ENCODE data around the gene BCAP29.

Gene BCAP29

GRCh38 chr7:107582875-107583274 lies 2.8 kb downstream of the BCAP29 start:
- Histone ChIP-seq H3K4me3 (ENCODE audit: low read depth, low read length) (no peak overlapping the region), H3K4me1 (ENCODE audit: control insufficient read depth, insufficient read depth, low read length) (0 out of 2 replicates have a peak, but pooled peaks cover 3% of the 10 kb centered on the region), H3K27me3 (ENCODE audit: control insufficient read depth, insufficient read depth, low read length) (no peaks in the 10 kb centered on the region; the same call in 1 of the 2 replicates), H3K27ac (ENCODE audit: low read depth, low read length) (no peak overlapping the region), H3K9me3 (ENCODE audit: control insufficient read depth, insufficient read depth, low read length) (no peaks in the 10 kb centered on the region), H3K9ac (ENCODE audit: low read depth, low read length) (no peak overlapping the region), H3K36me3 (ENCODE audit: control insufficient read depth, insufficient read depth, low read length) (no peaks in the 10 kb centered on the region; the same call in 1 of the 2 replicates)

- H3K9me3 ChIP-seq (ENCODE audit: control insufficient read depth, insufficient read depth, low read length) = no peaks in the 10 kb centered on the region
- H3K4me1 ChIP-seq (ENCODE audit: control insufficient read depth, insufficient read depth, low read length) = 0 out of 2 replicates have a peak, but pooled peaks cover 3% of the 10 kb centered on the region
- H3K27ac ChIP-seq (ENCODE audit: low read depth, low read length) = no peak overlapping the region
- no peak overlapping the region for H3K4me3 ChIP-seq (ENCODE audit: low read depth, low read length)
- H3K36me3 ChIP-seq (ENCODE audit: control insufficient read depth, insufficient read depth, low read length) = no peaks in the 10 kb centered on the region; the same call in 1 of the 2 replicates
- H3K9ac ChIP-seq (ENCODE audit: low read depth, low read length) = no peak overlapping the region
- H3K27me3 ChIP-seq (ENCODE audit: control insufficient read depth, insufficient read depth, low read length) = no peaks in the 10 kb centered on the region; the same call in 1 of the 2 replicates
Observed at GRCh38 chr7:107584716-107585115, 4.7 kb downstream of the BCAP29 start.

GRCh38 chr7:107588529-107589130 lies 8.6 kb downstream of the BCAP29 start:
- H3K9me3 ChIP-seq (ENCODE audit: control insufficient read depth, insufficient read depth, low read length) = no peaks in the 10 kb centered on the region
- H3K36me3 ChIP-seq (ENCODE audit: control insufficient read depth, insufficient read depth, low read length) = no peaks in the 10 kb centered on the region; the same call in 1 of the 2 replicates
- no peaks in the 10 kb centered on the region for H3K27me3 ChIP-seq (ENCODE audit: control insufficient read depth, insufficient read depth, low read length)
- no peaks in the 10 kb centered on the region for H3K4me1 ChIP-seq (ENCODE audit: control insufficient read depth, insufficient read depth, low read length)
- no peak overlapping the region for H3K4me3 ChIP-seq (ENCODE audit: low read depth, low read length)
- no peak overlapping the region for H3K27ac ChIP-seq (ENCODE audit: low read depth, low read length)
- no peak overlapping the region for H3K9ac ChIP-seq (ENCODE audit: low read depth, low read length)

GRCh38 chr7:107591421-107591820 lies 11.4 kb downstream of the BCAP29 start:
- Histone ChIP-seq H3K4me3 (ENCODE audit: low read depth, low read length) (no peak overlapping the region), H3K4me1 (ENCODE audit: control insufficient read depth, insufficient read depth, low read length) (no peaks in the 10 kb centered on the region), H3K36me3 (ENCODE audit: control insufficient read depth, insufficient read depth, low read length) (0 out of 2 replicates have a peak, but pooled peaks cover 8% of the 10 kb centered on the region), H3K27ac (ENCODE audit: low read depth, low read length) (no peak overlapping the region), H3K9me3 (ENCODE audit: control insufficient read depth, insufficient read depth, low read length) (no peaks in the 10 kb centered on the region), H3K9ac (ENCODE audit: low read depth, low read length) (no peak overlapping the region), H3K27me3 (ENCODE audit: control insufficient read depth, insufficient read depth, low read length) (no peaks in the 10 kb centered on the region)

GRCh38 chr7:107592361-107593024 lies 12.4 kb downstream of the BCAP29 start:
- Histone ChIP-seq H3K27ac (ENCODE audit: low read depth, low read length) (no peak overlapping the region), H3K27me3 (ENCODE audit: control insufficient read depth, insufficient read depth, low read length) (no peaks in the 10 kb centered on the region), H3K4me1 (ENCODE audit: control insufficient read depth, insufficient read depth, low read length) (no peaks in the 10 kb centered on the region), H3K36me3 (ENCODE audit: control insufficient read depth, insufficient read depth, low read length) (0 out of 2 replicates have a peak, but pooled peaks cover 8% of the 10 kb centered on the region), H3K4me3 (ENCODE audit: low read depth, low read length) (no peak overlapping the region), H3K9me3 (ENCODE audit: control insufficient read depth, insufficient read depth, low read length) (no peaks in the 10 kb centered on the region), H3K9ac (ENCODE audit: low read depth, low read length) (no peak overlapping the region)

- 0 out of 2 replicates have a peak, but pooled peaks cover 8% of the 10 kb centered on the region for H3K36me3 ChIP-seq (ENCODE audit: control insufficient read depth, insufficient read depth, low read length)
- no peaks in the 10 kb centered on the region for H3K27me3 ChIP-seq (ENCODE audit: control insufficient read depth, insufficient read depth, low read length)
- no peak overlapping the region for H3K27ac ChIP-seq (ENCODE audit: low read depth, low read length)
- no peak overlapping the region for H3K4me3 ChIP-seq (ENCODE audit: low read depth, low read length)
- no peaks in the 10 kb centered on the region for H3K9me3 ChIP-seq (ENCODE audit: control insufficient read depth, insufficient read depth, low read length)
- H3K9ac ChIP-seq (ENCODE audit: low read depth, low read length) = no peak overlapping the region
- H3K4me1 ChIP-seq (ENCODE audit: control insufficient read depth, insufficient read depth, low read length) = no peaks in the 10 kb centered on the region
Observed at GRCh38 chr7:107593025-107593410, 13.0 kb downstream of the BCAP29 start.

- H3K27ac ChIP-seq (ENCODE audit: low read depth, low read length) = no peak overlapping the region
- no peaks in the 10 kb centered on the region for H3K4me1 ChIP-seq (ENCODE audit: control insufficient read depth, insufficient read depth, low read length)
- no peak overlapping the region for H3K9ac ChIP-seq (ENCODE audit: low read depth, low read length)
- no peaks in the 10 kb centered on the region for H3K9me3 ChIP-seq (ENCODE audit: control insufficient read depth, insufficient read depth, low read length)
- no peak overlapping the region for H3K4me3 ChIP-seq (ENCODE audit: low read depth, low read length)
- no peaks in the 10 kb centered on the region for H3K27me3 ChIP-seq (ENCODE audit: control insufficient read depth, insufficient read depth, low read length)
- 0 out of 2 replicates have a peak, but pooled peaks cover 8% of the 10 kb centered on the region for H3K36me3 ChIP-seq (ENCODE audit: control insufficient read depth, insufficient read depth, low read length)
Observed at GRCh38 chr7:107594961-107595737, 15.1 kb downstream of the BCAP29 start.

GRCh38 chr7:107596881-107597581 lies 17.0 kb downstream of the BCAP29 start:
- peaks cover 17% of the 10 kb centered on the region for H3K36me3 ChIP-seq (ENCODE audit: control insufficient read depth, insufficient read depth, low read length)
- no peaks in the 10 kb centered on the region for H3K27me3 ChIP-seq (ENCODE audit: control insufficient read depth, insufficient read depth, low read length)

GRCh38 chr7:107597582-107597916 lies 17.5 kb downstream of the BCAP29 start:
- no peak overlapping the region for H3K27ac ChIP-seq (ENCODE audit: low read depth, low read length)
- H3K4me3 ChIP-seq (ENCODE audit: low read depth, low read length) = no peak overlapping the region
- peaks cover 17% of the 10 kb centered on the region for H3K36me3 ChIP-seq (ENCODE audit: control insufficient read depth, insufficient read depth, low read length)
- H3K9me3 ChIP-seq (ENCODE audit: control insufficient read depth, insufficient read depth, low read length) = no peaks in the 10 kb centered on the region
- H3K4me1 ChIP-seq (ENCODE audit: control insufficient read depth, insufficient read depth, low read length) = no peaks in the 10 kb centered on the region
- no peaks in the 10 kb centered on the region for H3K27me3 ChIP-seq (ENCODE audit: control insufficient read depth, insufficient read depth, low read length)
- no peak overlapping the region for H3K9ac ChIP-seq (ENCODE audit: low read depth, low read length)

More at GRCh38 chr7:107596881-107597581, 17.0 kb downstream of the BCAP29 start:
- H3K27ac ChIP-seq (ENCODE audit: low read depth, low read length) = no peak overlapping the region
- no peak overlapping the region for H3K9ac ChIP-seq (ENCODE audit: low read depth, low read length)
- no peaks in the 10 kb centered on the region for H3K4me1 ChIP-seq (ENCODE audit: control insufficient read depth, insufficient read depth, low read length)
- no peaks in the 10 kb centered on the region for H3K9me3 ChIP-seq (ENCODE audit: control insufficient read depth, insufficient read depth, low read length)
- H3K4me3 ChIP-seq (ENCODE audit: low read depth, low read length) = no peak overlapping the region

GRCh38 chr7:107597953-107598352 lies 17.9 kb downstream of the BCAP29 start:
- Histone ChIP-seq H3K9ac (ENCODE audit: low read depth, low read length) (no peak overlapping the region), H3K27me3 (ENCODE audit: control insufficient read depth, insufficient read depth, low read length) (no peaks in the 10 kb centered on the region), H3K27ac (ENCODE audit: low read depth, low read length) (no peak overlapping the region), H3K4me3 (ENCODE audit: low read depth, low read length) (no peak overlapping the region), H3K9me3 (ENCODE audit: control insufficient read depth, insufficient read depth, low read length) (no peaks in the 10 kb centered on the region), H3K36me3 (ENCODE audit: control insufficient read depth, insufficient read depth, low read length) (peaks cover 17% of the 10 kb centered on the region), H3K4me1 (ENCODE audit: control insufficient read depth, insufficient read depth, low read length) (no peaks in the 10 kb centered on the region)

All from HUES48 (cell line).